DND-41 (cell line): ENCODE results near the gene KAT5.

ENCODE experiments used
- CTCF ChIP-seq: IDR thresholded peaks from 2 replicates; pipeline ENCODE4 v1.5.1; 2012; ENCODE audit warnings: borderline replicate concordance, low read length, moderate library complexity, mild to moderate bottlenecking; ENCODE audit not compliant: poor library complexity, severe bottlenecking; ENCODE audit errors: extremely low read depth
- EZH2 ChIP-seq: IDR thresholded peaks from 3 replicates; pipeline ENCODE4 v1.6.1; 2012; ENCODE audit warnings: borderline replicate concordance, low read depth, mild to moderate bottlenecking, moderate library complexity, low read length, inconsistent platforms; ENCODE audit not compliant: severe bottlenecking

- TF ChIP-seq CTCF: no peak
- TF ChIP-seq EZH2: no peak
These were observed 52.4 kb downstream of the KAT5 start for GRCh38 chr11:65764434-65764833.
